Lung (tissue), 12 donors: ENCODE data around the gene SPTY2D1. TPM values are rescaled to one million over a fixed set of nuclear protein-coding genes. Genes with fewer than 3 reads are reported as not detected.

Source experiments
- ATAC-seq: fragments of 200-7000 bp; cut with Tn5 transposase; one replicate; pipeline ENCODE4 v1.9.1; 2020; ENCODE audit warnings: moderate number of reproducible peaks; ENCODE audit not compliant: insufficient read depth, low FRiP score
- DNase-seq, 3 donors: peaks; one replicate each; pipeline ENCODE4 v3.0.0-alpha.2; 2013 to 2017
- H3K27ac ChIP-seq, 2 donors: one replicate each; pipeline ENCODE4 v1.5.1; 2013; ENCODE audit warnings: mild to moderate bottlenecking in 2 of 2, moderate library complexity in 2 of 2, control low read depth in 1 of 2, inconsistent platforms in 1 of 2, low read depth in 1 of 2, low read length in 1 of 2
- H3K27me3 ChIP-seq, 3 donors: one replicate each; pipeline ENCODE4 v1.5.1; 2013; ENCODE audit warnings: low read length in 2 of 3; ENCODE audit not compliant: control insufficient read depth in 3 of 3, insufficient read depth in 3 of 3
- H3K36me3 ChIP-seq, 4 donors: one replicate each; pipeline ENCODE4 v1.5.1; 2013; ENCODE audit warnings: low read length in 4 of 4, mild to moderate bottlenecking in 1 of 4, moderate library complexity in 1 of 4; ENCODE audit not compliant: control insufficient read depth in 4 of 4, insufficient read depth in 4 of 4
- H3K4me1 ChIP-seq, 5 donors: one replicate each; pipeline ENCODE4 v1.5.1; 2013; ENCODE audit warnings: low read length in 5 of 5, mild to moderate bottlenecking in 2 of 5, moderate library complexity in 1 of 5; ENCODE audit not compliant: control insufficient read depth in 5 of 5, insufficient read depth in 5 of 5
- H3K4me3 ChIP-seq: one replicate; pipeline ENCODE4 v1.5.1; 2013; ENCODE audit warnings: mild to moderate bottlenecking, control low read depth, moderate library complexity
- H3K9ac ChIP-seq, 2 donors: one replicate each; pipeline ENCODE4 v1.5.1; 2013; ENCODE audit warnings: low read length in 2 of 2, control low read depth in 1 of 2; ENCODE audit not compliant: insufficient read depth in 1 of 2
- H3K9me3 ChIP-seq, 4 donors: one replicate each; pipeline ENCODE4 v1.5.1; 2013; ENCODE audit warnings: low read length in 3 of 4, mild to moderate bottlenecking in 1 of 4, moderate library complexity in 1 of 4; ENCODE audit not compliant: control insufficient read depth in 4 of 4, insufficient read depth in 3 of 4
- WGBS, 2 donors: extraction: QIAGEN DNeasy Blood & Tissue Kit; methylation state at CpG; one replicate each; pipeline ENCODE4 v1.1.7; 2013; 5-methylcytosine and 5-hydroxymethylcytosine counted together
- polyA plus RNA-seq, 2 donors: library from polyadenylated mRNA; stranded (reverse); fragments of 200-250 nt; gene quantifications; one replicate each; pipeline ENCODE4 v1.2.1, GENCODE V29; 2013
- total RNA-seq, 2 donors: library from RNA; depleted of rRNA in 1 of 2; stranded (reverse); fragments of >200 nt in 1 of 2; gene quantifications; one replicate each; pipeline ENCODE4 v1.2.1, GENCODE V29; 2014 to 2021
- TF ChIP-seq, protein P1 (sequence below): IDR thresholded peaks from 2 replicates; pipeline ENCODE4 v1.5.1; 2012; ENCODE audit warnings: mild to moderate bottlenecking; ENCODE audit errors: control extremely low read depth, extremely low read depth
- donor health status: control.
- donor health status: control.
- donor health status: Bipolar disorder and iron deficiency.
- donor health status: healthy.
- donor health status: DM: yes; HTN: yes; CAD: no.

SPTY2D1 gene
- total and polyA plus RNA-seq, 4 donors: 3.9 to 21.0 (median 14.3) TPM

DNA sequence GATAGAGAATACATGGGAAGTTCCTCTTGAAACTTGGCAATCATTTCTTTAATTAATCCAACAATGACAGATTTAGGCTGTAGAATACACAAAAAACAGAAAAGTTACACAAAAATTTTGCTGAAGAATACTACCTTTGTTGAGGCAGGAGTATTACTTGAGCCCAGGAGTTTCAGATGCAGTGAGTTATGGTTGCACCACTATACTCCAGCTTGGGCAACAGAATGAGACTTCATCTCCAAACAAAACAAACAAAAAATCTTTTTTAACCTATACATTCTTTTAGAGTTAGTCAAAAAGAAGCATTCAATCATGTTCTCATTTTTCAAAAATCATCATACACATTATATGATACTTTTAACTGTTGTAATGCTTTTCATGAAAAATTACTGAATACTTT is 67.7 kb downstream of the SPTY2D1 start:
- no peak for ATAC-seq
- Histone ChIP-seq H3K36me3 (peaks cover 0 to 21% (median 18%) of the 10 kb centered on the region in 4 donors), H3K4me3 (no peak overlapping the region), H3K9ac (no peak overlapping the region), H3K9me3 (no peaks in the 10 kb centered on the region), H3K27ac (no peak overlapping the region), H3K27me3 (no peaks in the 10 kb centered on the region), H3K4me1 (no peaks in the 10 kb centered on the region)
- DNase-seq: no peak
- TF ChIP-seq, protein P1, sequence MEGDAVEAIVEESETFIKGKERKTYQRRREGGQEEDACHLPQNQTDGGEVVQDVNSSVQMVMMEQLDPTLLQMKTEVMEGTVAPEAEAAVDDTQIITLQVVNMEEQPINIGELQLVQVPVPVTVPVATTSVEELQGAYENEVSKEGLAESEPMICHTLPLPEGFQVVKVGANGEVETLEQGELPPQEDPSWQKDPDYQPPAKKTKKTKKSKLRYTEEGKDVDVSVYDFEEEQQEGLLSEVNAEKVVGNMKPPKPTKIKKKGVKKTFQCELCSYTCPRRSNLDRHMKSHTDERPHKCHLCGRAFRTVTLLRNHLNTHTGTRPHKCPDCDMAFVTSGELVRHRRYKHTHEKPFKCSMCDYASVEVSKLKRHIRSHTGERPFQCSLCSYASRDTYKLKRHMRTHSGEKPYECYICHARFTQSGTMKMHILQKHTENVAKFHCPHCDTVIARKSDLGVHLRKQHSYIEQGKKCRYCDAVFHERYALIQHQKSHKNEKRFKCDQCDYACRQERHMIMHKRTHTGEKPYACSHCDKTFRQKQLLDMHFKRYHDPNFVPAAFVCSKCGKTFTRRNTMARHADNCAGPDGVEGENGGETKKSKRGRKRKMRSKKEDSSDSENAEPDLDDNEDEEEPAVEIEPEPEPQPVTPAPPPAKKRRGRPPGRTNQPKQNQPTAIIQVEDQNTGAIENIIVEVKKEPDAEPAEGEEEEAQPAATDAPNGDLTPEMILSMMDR: no peak

DNA sequence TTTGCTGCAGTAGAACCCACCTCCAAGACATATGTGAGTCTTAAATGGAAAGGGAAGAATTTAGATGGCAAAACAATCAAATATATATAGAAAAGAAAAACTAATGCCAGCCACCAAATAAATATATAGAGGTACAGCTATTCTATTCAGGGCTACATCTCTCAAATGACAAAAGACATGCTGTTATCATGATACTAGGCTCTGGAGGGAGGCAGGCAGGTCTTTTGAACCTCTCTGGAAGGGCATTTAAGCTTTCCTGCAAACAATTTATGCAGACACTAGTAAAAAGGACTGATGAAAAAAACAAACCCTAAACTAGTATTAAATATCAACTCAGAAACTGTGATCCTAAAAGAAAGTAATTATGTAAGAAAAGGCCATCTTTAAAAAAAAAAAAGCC is 70.0 kb downstream of the SPTY2D1 start:
- no peak overlapping the region for H3K4me3 ChIP-seq
- no peak overlapping the region for H3K9ac ChIP-seq
- H3K4me1 ChIP-seq: no peaks in the 10 kb centered on the region
- no peak for ATAC-seq
- TF ChIP-seq, protein P1: no peak
- H3K9me3 ChIP-seq: no peaks in the 10 kb centered on the region
- DNase-seq: no peak
- peaks cover 0 to 14% (median 14%) of the 10 kb centered on the region in 4 donors for H3K36me3 ChIP-seq
- H3K27ac ChIP-seq: no peak overlapping the region
- no peaks in the 10 kb centered on the region for H3K27me3 ChIP-seq

DNA sequence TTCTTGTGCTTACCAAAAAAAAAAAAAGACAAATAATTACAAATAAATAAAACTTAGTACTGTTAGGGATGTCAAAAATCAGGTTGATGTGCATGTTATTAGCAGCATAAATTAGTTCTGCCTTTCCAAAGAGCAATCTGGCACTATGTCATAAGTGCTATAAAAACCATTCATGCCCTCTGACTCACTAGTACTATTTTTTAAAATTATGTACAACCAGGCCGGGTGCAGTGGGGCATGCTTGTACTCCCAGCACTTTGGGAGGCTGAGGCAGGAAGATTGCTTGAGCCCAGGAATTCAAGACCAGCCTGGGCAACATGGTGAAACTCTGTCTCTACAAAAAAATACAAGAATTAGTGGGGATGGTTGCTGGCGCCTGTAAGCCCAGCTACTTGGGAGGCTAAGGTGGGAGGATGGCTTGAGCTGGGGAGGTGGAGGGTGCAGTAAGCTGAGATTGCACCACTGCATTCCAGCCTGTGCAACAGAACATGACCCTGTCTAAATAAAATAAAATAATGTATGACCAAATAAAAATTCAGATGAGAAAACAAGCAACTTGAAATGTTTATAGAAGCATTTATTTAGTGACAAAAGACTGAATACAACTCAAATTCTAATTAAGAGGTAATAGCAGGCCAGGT is 70.9 kb downstream of the SPTY2D1 start:
- TF ChIP-seq, protein P1: no peak
- ATAC-seq (no peak), DNase-seq (no peak)
- no peaks in the 10 kb centered on the region for H3K4me1 ChIP-seq
- H3K27ac ChIP-seq: no peak overlapping the region
- H3K9ac ChIP-seq: no peak overlapping the region
- WGBS, 2 donors: 94 to 98% methylated on average over 2 of the region's 2 CpGs
- H3K27me3 ChIP-seq: no peaks in the 10 kb centered on the region
- no peaks in the 10 kb centered on the region for H3K9me3 ChIP-seq
- H3K36me3 ChIP-seq: peaks cover 0 to 16% (median 14%) of the 10 kb centered on the region in 4 donors
- H3K4me3 ChIP-seq: no peak overlapping the region

Other genes starting within 250 kb of the SPTY2D1 start
- 100 to 1,000 TPM; 238 to 373 TPM for gene LDHA, start 239.8 kb downstream of the SPTY2D1 start, total RNA-seq
- 100 to 1,000 TPM; 286 to 596 TPM for gene LDHA, start 239.8 kb downstream of the SPTY2D1 start, polyA plus RNA-seq
- not detected for gene LDHC, start 222.0 kb downstream of the SPTY2D1 start, total RNA-seq
- gene LDHC, start 222.0 kb downstream of the SPTY2D1 start, polyA plus RNA-seq: 1 to 10 TPM in 1 of 2 donors, under 1 TPM in 1; 0.06 to 1.1 TPM
- gene LDHAL6A, start 178.5 kb downstream of the SPTY2D1 start, total RNA-seq: not detected
- not detected for gene LDHAL6A, start 178.5 kb downstream of the SPTY2D1 start, polyA plus RNA-seq
- gene TSG101, start 107.4 kb downstream of the SPTY2D1 start, total RNA-seq: 10 to 100 TPM; 53.2 to 57.6 TPM
- 10 to 100 TPM; 37.8 to 64.4 TPM for gene TSG101, start 107.4 kb downstream of the SPTY2D1 start, polyA plus RNA-seq
- gene UEVLD, start 45.6 kb downstream of the SPTY2D1 start, total RNA-seq: 10 to 100 TPM; 20.7 to 29.6 TPM
- 10 to 100 TPM in 1 of 2 donors, 1 to 10 TPM in 1; 6.4 to 10.9 TPM for gene UEVLD, start 45.6 kb downstream of the SPTY2D1 start, polyA plus RNA-seq
- 1 to 10 TPM; 2.8 to 3.5 TPM for gene MISFA, start 34.6 kb downstream of the SPTY2D1 start, total RNA-seq
- 1 to 10 TPM in 1 of 2 donors, under 1 TPM in 1; 0.95 to 2.5 TPM for gene MISFA, start 34.6 kb downstream of the SPTY2D1 start, polyA plus RNA-seq
- gene TMEM86A, start 64.4 kb upstream of the SPTY2D1 start, total RNA-seq: 1 to 10 TPM; 3.2 to 8.9 TPM
- gene TMEM86A, start 64.4 kb upstream of the SPTY2D1 start, polyA plus RNA-seq: 1 to 10 TPM; 1.9 to 2.6 TPM
- gene IGSF22, start 91.8 kb upstream of the SPTY2D1 start, total RNA-seq: 1 to 10 TPM in 1 of 2 donors, under 1 TPM in 1; 0.77 to 2.0 TPM
- under 1 TPM; 0.33 to 0.34 TPM for gene IGSF22, start 91.8 kb upstream of the SPTY2D1 start, polyA plus RNA-seq
- gene PTPN5, start 157.5 kb upstream of the SPTY2D1 start, total RNA-seq: under 1 TPM in 1 of 2 donors, not detected in 1; 0.15 TPM
- under 1 TPM in 1 of 2 donors, not detected in 1; 0.02 TPM for gene PTPN5, start 157.5 kb upstream of the SPTY2D1 start, polyA plus RNA-seq